ENCODE data around the gene COL16A1. TPM values are rescaled to one million over a fixed set of nuclear protein-coding genes. Genes with fewer than 3 reads are reported as not detected.

The COL16A1 gene
- total RNA-seq, 1 donor from 2014 or later, result 53.5 TPM

GRCh38 chr1:31679676-31680230 lies 24.1 kb downstream of the COL16A1 start:
- no peak for DNase-seq (ENCODE audit: extremely low spot score, unreplicated experiment)
- Mint-ChIP-seq H3K27me3 (peaks cover 8% of the 10 kb centered on the region), H3K4me1 (ENCODE audit: unreplicated experiment) (no peaks in the 10 kb centered on the region), H3K4me3 (no peak overlapping the region), H3K27ac (no peak overlapping the region), H3K36me3 (no peaks in the 10 kb centered on the region), H3K9me3 (no peaks in the 10 kb centered on the region)
- TF ChIP-seq CTCF (conservative IDR thresholded peaks at IDR 0.05), result no peak

- Mint-ChIP-seq H3K27ac (no peak overlapping the region), H3K27me3 (peaks cover 8% of the 10 kb centered on the region), H3K4me1 (ENCODE audit: unreplicated experiment) (no peaks in the 10 kb centered on the region), H3K9me3 (no peaks in the 10 kb centered on the region), H3K36me3 (no peaks in the 10 kb centered on the region), H3K4me3 (no peak overlapping the region)
- no peak for TF ChIP-seq CTCF (conservative IDR thresholded peaks at IDR 0.05)
- no peak for DNase-seq (ENCODE audit: extremely low spot score, unreplicated experiment)
Observed at GRCh38 chr1:31679091-31679490, 24.7 kb downstream of the COL16A1 start.

GRCh38 chr1:31678681-31679080 lies 25.1 kb downstream of the COL16A1 start:
- peaks cover 8% of the 10 kb centered on the region for H3K27me3 Mint-ChIP-seq
- no peak overlapping the region for H3K27ac Mint-ChIP-seq
- no peak for TF ChIP-seq CTCF (conservative IDR thresholded peaks at IDR 0.05)
- no peaks in the 10 kb centered on the region for H3K4me1 Mint-ChIP-seq (ENCODE audit: unreplicated experiment)
- H3K4me3 Mint-ChIP-seq, result no peak overlapping the region
- no peaks in the 10 kb centered on the region for H3K9me3 Mint-ChIP-seq
- no peaks in the 10 kb centered on the region for H3K36me3 Mint-ChIP-seq
- DNase-seq (ENCODE audit: extremely low spot score, unreplicated experiment), result no peak

- Mint-ChIP-seq H3K27me3 (peaks cover 8% of the 10 kb centered on the region), H3K27ac (no peak overlapping the region), H3K36me3 (no peaks in the 10 kb centered on the region), H3K4me1 (ENCODE audit: unreplicated experiment) (no peaks in the 10 kb centered on the region), H3K9me3 (no peaks in the 10 kb centered on the region), H3K4me3 (no peak overlapping the region)
- no peak for TF ChIP-seq CTCF (conservative IDR thresholded peaks at IDR 0.05)
- DNase-seq (ENCODE audit: extremely low spot score, unreplicated experiment), result no peak
Observed at GRCh38 chr1:31677949-31678348, 25.9 kb downstream of the COL16A1 start.

GRCh38 chr1:31677401-31677800 lies 26.4 kb downstream of the COL16A1 start:
- DNase-seq (ENCODE audit: extremely low spot score, unreplicated experiment), result no peak
- TF ChIP-seq CTCF (conservative IDR thresholded peaks at IDR 0.05), result no peak
- Mint-ChIP-seq H3K27ac (no peak overlapping the region), H3K27me3 (peaks cover 8% of the 10 kb centered on the region), H3K4me3 (no peak overlapping the region), H3K4me1 (ENCODE audit: unreplicated experiment) (no peaks in the 10 kb centered on the region), H3K36me3 (no peaks in the 10 kb centered on the region), H3K9me3 (no peaks in the 10 kb centered on the region)

GRCh38 chr1:31675756-31676155 lies 28.1 kb downstream of the COL16A1 start:
- Mint-ChIP-seq H3K27me3 (peaks cover 11% of the 10 kb centered on the region), H3K4me1 (ENCODE audit: unreplicated experiment) (no peaks in the 10 kb centered on the region), H3K36me3 (no peaks in the 10 kb centered on the region), H3K4me3 (no peak overlapping the region), H3K9me3 (no peaks in the 10 kb centered on the region), H3K27ac (no peak overlapping the region)
- DNase-seq (ENCODE audit: extremely low spot score, unreplicated experiment), result no peak
- no peak for TF ChIP-seq CTCF (conservative IDR thresholded peaks at IDR 0.05)
